Ecto neural progenitor cell (in vitro differentiated cells): ENCODE results near the gene ASCL4.
"Not testable (repeated sequence)": the region's sequence is repeated elsewhere in the genome, so short reads cannot be mapped to it uniquely, and the experiment has no call there.

Source experiments
- DNase-seq: peaks from one replicate; pipeline ENCODE4 v3.0.0-alpha.2; 2018; ENCODE audit warnings: low spot score

The ASCL4 gene

GRCh38 chr12:107774349-107775029 is at the start of gene ASCL4:
TSS of gene ASCL4 (plus strand) at chr12:107774704. CDS start at chr12:107775219, 515 bp downstream.
- DNase-seq: no peak

DNA sequence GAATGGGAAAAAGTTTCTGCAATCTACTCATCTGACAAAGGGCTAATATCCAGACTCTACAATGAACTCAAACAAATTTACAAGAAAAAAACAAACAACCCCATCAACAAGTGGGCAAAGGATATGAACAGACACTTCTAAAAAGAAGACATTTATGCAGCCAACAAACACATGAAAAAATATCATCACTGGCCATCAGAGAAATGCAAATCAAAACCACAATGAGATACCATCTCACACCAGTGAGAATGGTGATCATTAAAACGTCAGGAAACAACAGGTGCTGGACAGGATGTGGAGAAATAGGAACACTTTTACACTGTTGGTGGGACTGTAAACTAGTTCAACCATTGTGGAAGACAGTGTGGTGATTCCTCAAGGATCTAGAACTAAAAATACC is 47.2 kb upstream of the ASCL4 start:
- DNase-seq: not testable (repeated sequence)

DNA sequence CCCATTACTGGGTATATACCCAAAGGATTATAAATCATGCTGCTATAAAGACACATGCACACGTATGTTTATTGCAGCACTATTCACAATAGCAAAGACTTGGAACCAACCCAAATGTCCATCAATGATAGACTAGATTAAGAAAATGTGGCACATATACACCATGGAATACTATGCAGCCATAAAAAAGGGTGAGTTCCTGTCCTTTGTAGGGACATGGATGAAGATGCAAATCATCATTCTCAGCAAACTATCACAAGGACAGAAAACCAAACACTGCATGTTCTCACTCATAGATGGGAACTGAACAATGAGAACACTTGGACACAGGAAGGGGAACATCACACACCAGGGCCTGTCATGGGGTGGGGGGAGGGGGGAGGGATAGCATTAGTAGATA is 46.8 kb upstream of the ASCL4 start:
- not testable (repeated sequence) for DNase-seq

DNA sequence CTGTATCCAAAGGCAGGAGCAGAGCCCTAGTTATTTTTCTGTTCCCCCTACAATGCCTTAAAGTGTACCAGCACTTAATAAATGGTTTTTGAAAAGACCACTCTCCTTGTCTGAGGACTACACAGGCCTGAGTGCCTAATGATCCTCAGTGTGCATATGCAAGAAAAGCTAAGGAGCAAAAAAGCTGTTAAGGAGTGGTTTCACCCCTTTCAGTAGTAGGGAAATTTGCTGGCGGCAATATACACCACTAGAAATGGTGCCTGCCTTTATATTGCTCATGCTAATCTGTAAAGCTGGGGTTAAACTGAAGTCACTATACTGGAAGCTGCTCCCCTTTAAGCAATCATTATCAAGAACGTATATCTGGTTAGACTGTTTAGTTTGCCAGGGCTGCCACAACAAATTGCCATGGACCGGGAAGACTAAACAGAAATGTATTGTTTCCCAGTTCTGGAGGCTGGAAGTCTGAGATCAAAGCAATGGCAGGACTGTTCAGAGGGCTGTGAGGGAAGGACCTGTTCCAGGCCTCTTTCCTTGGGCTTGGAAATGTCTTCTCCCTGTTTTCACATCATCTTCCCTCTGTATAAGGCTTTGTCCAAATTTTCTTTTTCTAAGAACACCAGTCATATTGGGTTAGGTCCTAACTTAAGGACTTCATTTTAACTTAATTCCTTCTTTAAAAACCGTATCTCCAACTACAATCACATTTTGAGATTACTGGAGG is 43.7 kb upstream of the ASCL4 start:
- no peak for DNase-seq

DNA sequence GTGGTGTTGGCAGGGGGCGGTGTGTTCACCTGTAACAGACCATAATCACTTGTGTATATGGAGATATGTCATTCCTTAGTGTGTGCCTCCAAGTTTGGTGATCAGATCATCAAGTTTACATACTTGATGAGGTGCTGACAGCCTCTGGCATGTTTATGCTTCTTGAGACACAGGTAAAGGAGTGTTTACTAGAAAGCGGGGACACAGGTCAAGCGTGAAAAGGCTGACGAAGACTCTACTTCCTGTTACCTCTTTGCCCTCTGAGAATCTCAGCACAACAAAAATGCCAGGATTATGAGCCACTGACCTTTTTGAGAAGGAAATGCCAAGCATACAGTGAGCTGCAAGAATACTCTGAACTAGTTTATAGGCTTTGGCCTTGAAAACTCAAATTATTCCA is 43.1 kb upstream of the ASCL4 start:
- DNase-seq: no peak

- DNase-seq: no peak
Measured at GRCh38 chr12:107732365-107732764, 42.1 kb upstream of the ASCL4 start.

DNA sequence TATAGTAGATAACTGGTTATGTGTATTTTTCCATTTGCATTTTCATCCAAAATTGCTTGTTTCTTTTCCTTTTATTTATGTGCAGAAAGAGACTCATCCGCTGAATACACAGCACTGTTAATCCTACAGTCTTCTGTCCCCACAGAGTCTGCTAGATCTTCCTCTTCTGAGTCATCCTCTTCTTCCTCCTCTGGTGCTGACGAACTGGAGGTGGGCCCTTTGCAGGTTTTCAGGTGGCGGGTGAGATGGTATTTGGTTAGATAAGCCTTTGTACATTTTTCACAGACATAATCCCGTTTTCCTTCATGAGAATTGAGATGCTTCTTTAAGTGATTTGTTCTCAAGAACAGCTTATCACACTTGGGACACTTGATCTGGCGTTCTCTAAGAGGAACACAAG is 40.4 kb upstream of the ASCL4 start:
- DNase-seq: no peak

- no peak for DNase-seq
Measured at GRCh38 chr12:107735763-107736162, 38.7 kb upstream of the ASCL4 start.

DNA sequence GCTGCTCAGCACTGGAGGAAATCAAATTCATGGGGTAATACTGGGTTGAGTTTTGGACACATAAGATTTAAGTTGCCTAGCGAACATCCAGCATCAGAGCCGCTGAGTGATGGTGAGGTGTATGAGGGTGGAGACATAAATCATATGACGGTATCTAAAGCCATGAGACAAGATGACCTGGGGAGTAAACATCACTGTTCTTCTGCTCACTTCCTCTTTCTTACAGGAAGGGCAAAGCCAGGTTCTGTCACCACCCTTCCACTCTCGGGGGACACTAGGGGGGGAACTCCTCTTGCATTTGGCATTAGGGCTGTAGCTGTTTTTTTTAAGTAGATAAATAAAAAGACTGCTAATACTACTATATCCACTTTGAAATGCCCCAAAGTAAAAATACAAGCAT is 37.6 kb upstream of the ASCL4 start:
- DNase-seq: no peak

GRCh38 chr12:107748472-107748871 is 26.0 kb upstream of the ASCL4 start:
- no peak for DNase-seq

- no peak for DNase-seq
Measured at GRCh38 chr12:107749083-107749482, 25.4 kb upstream of the ASCL4 start.

DNA sequence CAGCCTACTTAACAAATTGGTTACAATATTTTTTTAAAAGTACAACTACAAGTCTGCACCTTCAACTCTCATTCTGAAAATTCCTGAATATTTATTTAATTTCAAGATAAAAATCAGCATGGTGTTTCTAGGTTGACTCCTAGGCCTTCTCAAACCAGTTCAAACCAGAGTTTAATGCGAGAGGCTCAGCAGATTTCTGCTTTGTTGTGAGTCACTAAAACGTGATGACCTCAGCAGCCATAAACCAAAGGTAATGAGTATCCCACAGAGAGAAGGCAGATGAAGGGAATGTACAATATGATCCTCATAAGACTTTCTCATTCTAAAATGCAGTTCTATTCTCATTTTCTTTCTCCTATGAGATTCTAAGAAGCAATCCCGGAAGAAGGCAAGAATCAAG is 15.1 kb upstream of the ASCL4 start:
- DNase-seq: no peak

- peak; percentile 79 for DNase-seq
Measured at GRCh38 chr12:107760207-107760808, 14.2 kb upstream of the ASCL4 start.

DNA sequence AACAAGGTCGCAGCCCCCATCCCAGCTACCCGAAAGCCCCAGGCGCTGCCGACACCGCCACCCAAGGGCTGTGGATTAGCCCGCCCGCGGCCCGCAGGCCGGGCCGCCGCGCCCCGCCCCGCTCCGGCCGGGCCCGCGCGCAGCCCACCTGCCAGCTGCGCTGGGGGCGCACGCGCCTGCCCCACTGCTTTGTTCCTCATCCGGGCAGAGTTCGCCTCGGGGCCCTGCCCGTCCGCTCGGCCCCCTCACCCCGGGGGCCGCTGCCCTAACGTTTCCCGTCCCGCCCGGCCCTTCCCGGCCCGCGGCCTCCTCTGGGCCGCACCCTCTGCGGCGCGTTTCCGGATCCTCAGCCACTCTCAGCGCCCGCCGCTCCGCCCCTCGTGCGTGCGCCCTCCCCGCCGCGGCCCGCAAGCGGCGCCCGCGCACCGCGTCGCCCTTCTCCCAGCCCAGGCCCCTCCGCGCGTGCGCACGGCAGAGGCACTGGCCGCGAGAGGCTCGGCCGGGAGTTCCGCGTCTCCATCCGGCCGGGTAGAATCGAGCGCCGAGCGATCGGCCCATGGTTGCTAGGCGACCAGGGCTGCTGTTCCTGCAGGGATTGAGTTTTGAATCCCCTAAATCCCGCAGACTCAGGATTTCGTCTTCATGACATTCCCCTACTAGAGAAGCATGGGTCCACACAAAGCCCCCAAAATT is 13.5 kb upstream of the ASCL4 start, which contains the start of gene PRDM4:
Gene PRDM4 (minus strand): TSS at position 329 of the 693 bp plus-strand sequence. CDS start 622 bp downstream, outside the sequence.
- DNase-seq: peak; percentile 99

DNA sequence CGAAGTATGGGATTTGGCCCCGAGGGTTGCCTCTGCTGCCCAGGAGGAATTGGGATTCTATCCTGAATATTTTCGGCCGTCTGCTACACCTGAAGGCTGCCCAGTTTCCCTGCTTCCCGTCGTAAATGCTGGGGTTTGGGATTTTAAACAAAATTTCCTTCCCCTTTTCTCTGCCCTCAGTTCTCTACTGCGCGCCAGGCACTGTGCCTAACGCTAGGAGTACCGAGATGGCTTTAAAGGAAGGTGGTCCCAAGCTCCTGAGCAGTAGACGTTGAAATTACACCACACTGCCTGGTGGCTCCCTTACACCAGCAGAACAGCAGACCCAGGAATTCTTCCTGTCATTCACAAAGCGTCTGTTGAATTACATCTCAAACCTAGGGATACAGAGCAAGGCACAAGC is 13.0 kb upstream of the ASCL4 start:
- no peak for DNase-seq

DNA sequence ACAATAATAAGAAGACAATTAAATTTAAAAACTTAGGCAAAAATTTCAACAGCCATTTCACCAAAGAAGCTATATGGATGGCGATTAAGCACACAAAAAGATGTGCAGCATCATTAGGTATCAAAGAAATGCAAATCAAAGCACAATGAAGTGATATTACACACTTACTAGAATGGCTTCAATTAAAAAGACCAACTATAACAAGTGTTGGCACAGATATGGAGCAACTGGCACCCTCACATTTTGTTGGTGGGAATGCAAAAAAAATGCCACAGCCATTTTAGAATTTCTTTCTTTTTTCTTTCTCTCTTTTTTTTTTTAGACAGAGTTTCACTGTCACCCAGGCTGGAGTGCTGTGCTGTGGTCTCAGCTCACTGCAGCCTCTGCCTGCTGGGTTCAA is 11.6 kb upstream of the ASCL4 start:
- no peak for DNase-seq

DNA sequence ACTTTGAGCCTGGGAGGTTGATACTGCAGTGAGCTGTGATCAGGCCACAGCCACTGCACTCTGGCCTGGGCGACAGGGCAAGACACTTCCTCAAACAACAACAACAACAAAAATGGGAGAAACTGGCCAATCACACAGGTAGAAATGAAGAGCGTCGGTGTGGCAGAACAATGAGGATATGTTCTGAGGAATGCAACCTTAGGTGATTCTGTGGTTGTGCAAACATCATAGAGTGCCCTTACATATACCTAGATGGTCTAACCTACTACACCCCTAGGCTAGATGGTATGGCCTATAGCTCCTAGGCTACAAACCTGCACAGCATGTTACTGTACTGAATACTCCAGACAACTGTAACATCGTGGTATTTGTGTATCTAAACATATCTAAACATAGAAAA is 9.9 kb upstream of the ASCL4 start:
- DNase-seq: no peak

DNA sequence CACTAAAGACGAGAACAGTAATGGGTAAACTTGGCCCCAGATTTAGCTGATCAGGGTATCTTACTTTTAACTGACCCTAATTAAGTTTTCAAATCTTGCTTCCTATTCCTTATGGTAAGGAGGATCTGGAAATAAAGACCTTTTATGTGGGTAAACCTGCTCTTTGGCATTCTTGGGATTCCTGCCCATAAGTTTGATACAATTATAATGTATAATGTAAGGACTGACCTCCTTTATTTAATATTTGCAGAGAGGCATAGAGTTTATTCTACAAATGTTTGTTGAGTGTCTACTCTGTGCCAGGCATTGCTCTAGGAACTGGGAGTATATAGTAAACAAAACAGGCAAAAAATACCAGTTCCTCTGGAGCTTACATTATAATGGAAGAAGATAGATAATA is 9.2 kb upstream of the ASCL4 start:
- no peak for DNase-seq

GRCh38 chr12:107767466-107767865 is 7.0 kb upstream of the ASCL4 start:
- DNase-seq: no peak

DNA sequence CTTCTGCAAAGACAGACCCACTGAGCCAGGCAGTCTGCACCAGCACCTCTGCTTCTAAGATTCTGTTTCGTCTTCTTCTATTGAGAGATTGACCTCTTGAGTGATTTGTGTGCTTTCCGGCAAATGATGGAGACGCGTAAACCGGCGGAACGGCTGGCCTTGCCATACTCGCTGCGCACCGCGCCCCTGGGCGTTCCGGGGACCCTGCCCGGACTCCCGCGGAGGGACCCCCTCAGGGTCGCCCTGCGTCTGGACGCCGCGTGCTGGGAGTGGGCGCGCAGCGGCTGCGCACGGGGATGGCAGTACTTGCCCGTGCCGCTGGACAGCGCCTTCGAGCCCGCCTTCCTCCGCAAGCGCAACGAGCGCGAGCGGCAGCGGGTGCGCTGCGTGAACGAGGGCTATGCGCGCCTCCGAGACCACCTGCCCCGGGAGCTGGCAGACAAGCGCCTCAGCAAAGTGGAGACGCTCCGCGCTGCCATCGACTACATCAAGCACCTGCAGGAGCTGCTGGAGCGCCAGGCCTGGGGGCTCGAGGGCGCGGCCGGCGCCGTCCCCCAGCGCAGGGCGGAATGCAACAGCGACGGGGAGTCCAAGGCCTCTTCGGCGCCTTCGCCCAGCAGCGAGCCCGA is 703 bp downstream of the ASCL4 start:
- peak; percentile 88 for DNase-seq

DNA sequence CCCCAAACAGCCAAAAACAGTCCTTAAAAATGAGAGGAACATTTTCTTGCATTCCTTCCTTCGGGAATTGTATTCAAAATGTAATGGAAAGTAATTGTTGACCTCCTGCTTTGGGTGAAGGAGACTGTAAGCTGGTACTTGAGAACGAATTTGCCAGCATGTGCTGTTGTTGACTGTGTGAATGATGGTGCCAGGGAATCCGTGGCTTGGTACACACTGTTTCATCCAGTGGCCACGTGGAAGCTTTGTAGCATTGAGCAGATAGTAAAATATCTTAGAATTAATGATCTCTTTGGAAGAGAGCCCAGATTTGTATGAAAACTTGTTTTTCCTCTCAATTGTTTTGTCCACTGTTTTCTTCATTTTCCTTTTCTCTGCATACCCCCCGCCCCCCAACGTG is 1.7 kb downstream of the ASCL4 start:
- DNase-seq: no peak

DNA sequence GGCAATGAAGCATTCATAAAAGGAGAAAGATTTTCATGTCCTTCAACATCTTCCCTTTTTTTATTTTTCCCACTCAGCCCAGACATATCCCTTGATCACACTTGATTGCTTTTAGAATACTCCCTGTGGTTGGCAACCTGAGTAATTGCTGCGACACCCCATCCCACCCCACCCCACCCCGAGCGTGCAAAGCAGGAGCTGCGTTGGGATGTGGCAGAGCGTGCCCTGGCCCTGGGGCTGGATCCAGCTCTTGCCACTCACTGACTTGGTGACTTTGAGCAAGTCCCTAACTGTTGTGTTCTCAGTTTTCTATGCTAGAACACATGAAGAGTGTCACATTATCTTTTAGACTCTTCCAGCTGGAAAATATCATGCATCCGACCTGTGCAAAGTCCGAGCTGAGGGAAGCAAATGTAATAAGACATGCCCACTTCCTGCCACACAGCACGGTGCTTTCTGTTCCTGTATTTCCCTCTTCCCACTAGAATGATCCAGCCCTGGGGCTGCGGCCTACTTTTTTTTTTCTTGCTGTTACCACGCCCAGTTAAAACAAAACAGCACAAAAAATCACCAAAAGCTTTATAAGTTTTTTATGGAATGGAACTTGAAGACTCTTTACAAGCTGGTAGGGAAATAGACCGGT is 4.0 kb downstream of the ASCL4 start:
- DNase-seq: no peak
